Measurements from ENCODE around the gene ZFHX3. TPM values are rescaled to one million over a fixed set of nuclear protein-coding genes. Genes with fewer than 3 reads are reported as not detected.

Gene ZFHX3
- total RNA-seq, 1 donor from 2014 or later, result 0.81 TPM

GRCh38 chr16:72911971-72912370, 136.0 kb downstream of the ZFHX3 start:
- intact Hi-C loops (cut with micrococcal nuclease), result no loop called here

DNA sequence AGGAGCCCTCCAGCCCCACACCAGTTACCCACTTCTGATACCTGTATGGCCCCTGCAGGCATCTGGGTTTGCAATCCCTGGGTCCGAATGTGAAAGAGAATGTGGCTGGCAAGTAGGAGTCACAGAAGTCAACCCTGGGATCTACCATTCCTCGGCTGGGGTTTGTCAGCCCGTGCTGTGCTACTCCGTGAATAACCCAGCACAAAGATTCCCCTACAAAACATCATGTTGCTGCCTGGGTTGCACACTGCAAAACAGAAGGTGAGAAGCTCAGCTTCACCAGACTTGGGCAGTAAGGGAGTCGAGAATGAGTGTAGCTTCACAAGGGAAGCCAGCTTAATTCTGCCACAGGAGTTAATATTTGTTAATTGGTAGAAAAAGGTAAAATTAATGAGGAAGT, 137.1 kb downstream of the ZFHX3 start:
- intact Hi-C loops (cut with micrococcal nuclease), result no loop called here

DNA sequence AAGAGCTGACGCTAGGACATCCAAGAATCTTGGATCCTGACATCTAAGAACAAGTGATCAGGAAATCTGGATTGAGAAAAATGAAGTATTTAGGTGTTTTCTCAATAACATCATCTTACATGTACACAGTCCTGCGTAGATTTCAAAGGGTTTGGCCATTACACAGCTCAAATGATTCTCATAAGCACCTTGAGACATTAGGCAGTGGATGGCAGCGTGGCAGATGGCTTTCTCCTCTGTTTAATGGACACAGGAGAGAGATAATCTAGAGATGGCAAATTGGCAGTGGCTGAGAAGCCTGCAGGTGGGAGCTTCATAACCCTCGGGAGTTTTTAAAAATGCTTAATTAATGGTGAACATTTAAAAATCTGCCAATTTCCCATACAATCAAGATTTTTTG, 137.5 kb downstream of the ZFHX3 start:
- intact Hi-C loops (cut with micrococcal nuclease), result no loop called here

DNA sequence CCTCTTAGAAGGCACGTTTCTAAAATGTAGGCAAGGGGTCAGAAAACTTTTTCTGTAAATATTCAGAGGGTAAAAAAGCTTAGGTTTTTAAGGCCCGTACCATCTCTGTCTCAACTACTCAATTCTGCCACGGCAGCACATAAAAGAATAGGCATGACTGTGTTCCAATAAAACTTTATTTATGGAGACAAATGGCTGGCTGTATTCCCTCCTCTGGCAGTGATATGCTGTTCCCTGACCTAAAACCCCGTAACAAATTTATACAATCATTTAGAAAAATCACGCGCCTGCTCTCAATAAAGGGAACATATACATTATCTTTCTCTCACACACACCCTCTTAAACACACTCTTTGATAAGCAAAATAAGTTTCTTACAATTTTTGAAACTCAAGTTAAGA, 138.7 kb downstream of the ZFHX3 start:
- intact Hi-C loops (cut with micrococcal nuclease), result no loop called here

DNA sequence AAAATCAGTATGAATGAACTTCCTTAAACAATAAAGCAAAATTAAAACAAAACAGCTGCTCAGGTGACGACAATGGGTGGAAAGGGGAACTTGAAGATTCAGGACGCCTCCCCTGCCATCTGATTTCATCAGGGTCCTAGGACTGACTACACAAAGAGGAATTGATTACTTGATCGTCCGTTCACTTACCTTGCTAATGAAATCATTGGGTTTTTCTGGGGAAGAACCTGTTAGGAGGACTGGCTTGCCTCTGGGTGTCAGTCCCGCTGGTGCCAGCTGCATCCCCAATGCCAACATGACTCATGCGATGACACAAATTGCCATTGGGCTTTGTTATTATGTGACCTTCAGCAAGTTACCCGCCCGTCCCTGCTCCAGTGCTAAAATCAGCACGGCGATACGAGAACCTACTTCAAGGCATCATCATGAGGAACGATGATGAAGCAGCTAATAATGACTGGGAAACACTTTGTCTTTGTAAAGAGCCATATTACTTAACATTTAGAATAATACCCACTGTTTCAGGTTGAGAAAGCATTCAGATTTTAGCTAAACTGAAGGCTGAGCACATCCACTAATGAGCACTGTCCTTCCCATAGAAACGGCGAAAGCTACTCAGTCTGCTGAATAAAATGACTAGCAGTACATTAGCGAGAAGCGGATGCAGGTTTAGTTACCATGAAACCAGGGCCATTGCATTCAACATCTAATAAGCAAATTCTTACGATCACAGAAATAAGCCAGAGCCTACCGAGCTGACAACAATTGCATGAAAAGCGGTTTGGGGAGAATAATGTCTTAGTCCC, 139.4 kb downstream of the ZFHX3 start:
- intact Hi-C loops (cut with micrococcal nuclease), result no loop called here

DNA sequence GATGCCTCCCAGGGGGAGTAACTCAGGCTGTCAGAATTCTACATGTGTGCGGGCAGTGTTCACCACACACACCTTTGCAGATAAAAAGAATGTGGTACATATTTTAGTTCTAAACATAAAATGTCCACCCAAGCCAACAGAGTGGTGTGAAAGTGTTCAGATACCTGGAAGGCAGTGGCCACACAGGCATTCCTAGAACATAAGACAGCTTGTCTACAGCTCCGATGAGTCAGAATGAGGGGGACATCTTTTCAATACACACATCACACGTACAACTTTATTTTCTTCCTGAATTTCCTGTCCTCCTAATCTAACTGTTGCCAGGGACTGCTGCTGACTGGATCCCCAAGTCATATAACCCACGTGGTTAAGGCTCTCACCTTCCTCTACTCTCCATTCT, 142.3 kb downstream of the ZFHX3 start:
- intact Hi-C loops (cut with micrococcal nuclease), result no loop called here

DNA sequence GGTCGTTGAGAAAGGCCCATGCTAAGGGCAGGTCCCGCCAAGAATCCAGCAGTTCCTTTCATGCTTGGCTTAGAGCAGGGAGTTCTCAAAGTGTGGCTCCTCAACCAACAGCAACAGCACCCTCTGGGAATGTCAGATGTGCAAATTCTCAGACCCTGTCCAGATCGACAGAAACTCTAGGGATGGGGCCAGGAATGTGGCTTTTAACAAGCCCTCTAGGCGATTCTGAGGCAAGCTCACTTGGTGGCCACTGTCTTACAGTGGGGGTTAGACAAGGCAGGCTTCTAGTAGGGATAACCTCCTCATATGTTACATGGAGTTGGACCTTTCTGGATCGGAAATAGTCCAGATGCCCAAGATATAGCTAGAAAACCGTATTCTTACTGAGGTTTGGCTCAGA, 144.8 kb downstream of the ZFHX3 start:
- intact Hi-C loops (cut with micrococcal nuclease), result no loop called here

GRCh38 chr16:72902206-72902605, 145.7 kb downstream of the ZFHX3 start:
- intact Hi-C loops (cut with micrococcal nuclease), result no loop called here

GRCh38 chr16:72901000-72901627, 146.8 kb downstream of the ZFHX3 start:
- intact Hi-C loops (cut with micrococcal nuclease), result no loop called here

DNA sequence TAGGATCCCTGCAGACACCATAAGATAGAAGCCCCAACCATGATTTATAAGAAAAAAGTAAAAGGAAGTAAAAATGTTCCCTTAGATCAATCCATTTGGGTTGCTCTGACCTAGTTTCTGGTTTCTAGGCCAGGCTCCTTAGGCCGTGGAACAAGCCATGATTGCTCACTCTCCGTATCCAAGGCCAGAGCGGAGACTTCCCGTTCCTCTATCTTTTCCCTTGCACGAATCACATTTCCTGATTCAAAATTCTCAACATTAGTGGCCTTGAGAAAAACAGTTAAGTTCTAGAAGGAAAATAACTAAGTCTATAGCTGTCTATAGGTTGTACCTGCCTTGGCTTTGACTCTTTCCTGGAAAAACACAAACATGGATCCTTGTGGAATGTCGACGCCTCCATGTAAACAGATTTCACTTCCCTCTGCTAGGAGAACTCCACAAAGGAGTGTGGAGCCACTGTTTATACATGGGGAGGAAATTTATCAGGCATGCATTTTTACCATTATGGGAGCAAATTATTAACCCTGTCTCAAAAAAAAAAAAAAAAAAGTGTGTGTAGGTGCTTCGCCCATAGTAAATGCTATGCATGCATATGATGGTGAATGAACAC, 149.6 kb downstream of the ZFHX3 start:
- intact Hi-C loops (cut with micrococcal nuclease), result no loop called here

GRCh38 chr16:72897707-72898106, 150.2 kb downstream of the ZFHX3 start:
- intact Hi-C loops (cut with micrococcal nuclease), result no loop called here

DNA sequence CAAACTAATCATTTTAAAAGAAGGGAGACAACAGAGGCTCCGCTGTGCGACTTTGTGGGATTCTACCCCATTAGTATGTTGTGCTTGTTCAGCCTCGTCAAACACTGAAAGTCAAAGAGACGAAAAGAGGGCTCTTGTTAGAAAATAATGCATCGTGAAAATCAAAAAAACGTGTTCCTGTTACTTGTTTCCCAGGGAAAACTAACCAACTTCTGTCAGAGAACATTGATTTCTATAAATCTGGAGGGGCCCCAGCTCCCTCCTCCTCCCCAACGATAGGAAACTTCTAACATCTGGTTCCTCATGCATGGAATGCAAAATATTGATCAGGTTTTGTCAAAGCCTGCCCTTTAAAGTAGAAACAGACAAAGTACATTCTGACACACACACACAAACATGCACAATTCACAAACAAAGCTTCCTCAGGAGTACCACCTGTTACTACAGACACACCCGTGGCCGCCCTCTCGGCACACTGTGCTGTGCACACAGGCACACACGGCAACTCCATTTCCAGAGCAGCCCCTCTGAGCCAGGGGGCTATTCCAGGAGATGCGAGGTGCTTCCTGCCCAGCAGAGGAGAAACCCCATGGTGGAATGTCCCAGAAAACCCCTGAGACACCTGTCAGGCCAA, 151.3 kb downstream of the ZFHX3 start:
- intact Hi-C loops (cut with micrococcal nuclease), result no loop called here

DNA sequence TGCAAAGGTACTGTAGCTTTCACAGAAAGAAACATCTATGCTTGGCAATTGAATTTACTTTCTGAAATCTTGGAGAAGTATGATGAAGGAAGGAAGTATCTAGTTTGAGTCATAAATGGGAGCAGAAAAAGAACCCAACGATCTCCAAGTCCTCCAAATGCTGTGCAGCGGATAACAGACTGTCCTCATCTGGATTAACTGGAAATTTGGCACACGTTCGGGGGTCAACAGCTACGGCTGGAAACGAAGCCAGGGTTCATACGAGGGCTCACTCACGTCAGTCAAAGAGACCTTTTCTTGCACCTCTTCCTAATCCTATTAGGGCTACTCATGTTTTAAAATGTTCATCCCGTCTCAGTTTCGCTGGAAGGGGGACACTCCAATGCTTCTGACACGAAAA, 152.0 kb downstream of the ZFHX3 start:
- intact Hi-C loops (cut with micrococcal nuclease), result no loop called here

- intact Hi-C loops (cut with micrococcal nuclease), result no loop called here
Observed at GRCh38 chr16:72894293-72895151, 153.4 kb downstream of the ZFHX3 start.

- intact Hi-C loops (cut with micrococcal nuclease), result no loop called here
Observed at GRCh38 chr16:72891291-72892227, 156.4 kb downstream of the ZFHX3 start.

DNA sequence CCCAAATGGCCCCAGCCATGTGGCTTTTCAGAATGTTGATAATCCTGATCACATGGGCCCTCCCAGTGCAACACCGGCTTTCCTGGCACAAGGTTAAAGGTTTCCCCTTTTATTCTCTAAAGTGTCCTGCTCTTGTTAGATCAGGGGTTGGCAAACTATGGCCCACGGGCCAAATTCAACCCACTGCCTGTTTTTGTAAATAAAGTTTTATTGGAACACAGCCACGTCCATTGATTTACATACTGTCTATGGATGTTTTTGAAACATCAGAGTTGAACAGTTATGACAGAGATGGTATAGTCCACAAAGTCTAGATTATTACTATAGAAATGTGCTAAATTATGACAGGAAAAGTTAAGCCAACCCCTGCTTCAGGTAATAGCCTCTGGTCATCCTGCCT, 157.3 kb downstream of the ZFHX3 start:
- intact Hi-C loops (cut with micrococcal nuclease), result no loop called here

DNA sequence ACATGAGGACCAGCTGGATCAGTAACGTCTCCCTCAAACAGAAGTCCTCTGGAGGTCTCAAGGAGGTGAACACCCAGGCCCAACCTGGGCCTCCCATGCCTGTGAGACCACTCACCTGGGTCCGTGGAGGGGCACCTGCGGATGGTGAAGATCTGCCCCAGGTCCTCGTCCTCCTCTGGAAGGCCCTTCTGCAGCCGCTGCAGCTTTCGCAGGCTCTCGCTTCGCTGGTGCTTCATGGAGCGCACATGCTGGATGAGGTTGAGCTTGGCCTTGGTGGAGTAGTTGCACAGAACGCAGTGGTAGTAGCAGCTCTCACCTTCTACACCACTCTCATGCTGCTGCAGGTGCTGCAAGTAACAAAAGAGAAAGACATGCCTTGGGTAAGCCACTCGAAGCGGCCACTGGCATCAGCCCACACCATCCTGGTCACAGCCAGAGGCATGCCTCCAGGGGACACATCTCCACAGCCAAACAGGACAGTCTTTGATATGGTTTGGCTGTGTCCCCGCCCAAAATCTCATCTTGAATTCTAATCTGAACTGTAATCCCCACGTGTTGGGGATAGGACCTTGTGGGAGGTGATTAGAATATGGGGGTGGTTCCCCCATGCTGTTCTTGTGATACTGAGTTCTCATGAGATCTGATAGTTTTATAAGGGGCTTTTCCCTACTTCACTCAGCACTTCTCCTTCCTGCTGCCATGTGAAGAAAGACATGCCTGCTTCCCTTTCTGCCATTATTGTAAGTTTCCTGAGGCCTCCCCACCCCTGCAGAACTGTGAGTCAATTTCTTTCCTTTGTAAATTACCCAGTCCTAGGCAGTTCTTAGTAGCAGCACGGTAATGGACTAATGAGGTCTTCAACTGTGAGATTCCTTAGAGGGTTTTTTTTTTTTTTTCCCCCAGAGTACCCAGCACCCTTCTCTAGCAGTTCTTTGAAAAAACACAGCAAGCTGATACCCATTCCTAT, 158.0 kb downstream of the ZFHX3 start:
- intact Hi-C loops (cut with micrococcal nuclease), result no loop called here

DNA sequence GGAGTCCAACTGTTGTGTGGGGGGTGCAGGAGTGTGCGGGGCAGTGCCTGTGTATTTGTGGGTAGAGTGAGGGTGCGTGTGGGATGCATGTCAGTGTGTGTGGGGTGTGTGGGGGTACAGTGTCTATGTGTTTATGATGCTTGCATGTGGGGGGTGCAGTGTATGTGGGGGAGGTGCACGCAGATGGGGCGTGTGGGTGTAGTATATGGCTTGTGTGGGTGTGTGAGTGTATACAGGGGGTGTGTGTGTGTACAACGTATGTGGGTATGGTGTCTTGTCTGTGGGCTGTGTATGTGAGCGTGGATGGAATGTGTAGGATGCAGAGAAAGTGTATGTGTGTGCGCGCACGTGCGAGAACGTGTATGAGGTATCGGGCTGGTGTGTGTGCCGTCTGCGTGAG, 160.4 kb downstream of the ZFHX3 start:
- intact Hi-C loops (cut with micrococcal nuclease), result no loop called here
